Activated naive CD8-positive, alpha-beta T cell (primary cell): ENCODE results near the gene PPM1M.

Experiments used
- H3K27ac Mint-ChIP-seq: one replicate; pipeline ENCODE4 v1.8.0; 2021; ENCODE audit warnings: mixed read lengths
- H3K27me3 Mint-ChIP-seq: one replicate; pipeline ENCODE4 v1.8.0; 2021; ENCODE audit warnings: mixed read lengths
- H3K36me3 Mint-ChIP-seq: one replicate; pipeline ENCODE4 v1.8.0; 2021; ENCODE audit warnings: mixed read lengths
- H3K4me1 Mint-ChIP-seq: one replicate; pipeline ENCODE4 v1.8.0; 2021; ENCODE audit warnings: low read depth, mixed read lengths
- H3K4me3 Mint-ChIP-seq: one replicate; pipeline ENCODE4 v1.8.0; 2021; ENCODE audit warnings: mild to moderate bottlenecking, mixed read lengths
- H3K9me3 Mint-ChIP-seq: one replicate; pipeline ENCODE4 v1.8.0; 2021; ENCODE audit warnings: low read depth, mixed read lengths

PPM1M gene

GRCh38 chr3:52222319-52223221 is 23.0 kb upstream of the PPM1M start:
- peak overlapping the region; percentile 73 for H3K4me3 Mint-ChIP-seq
- peaks cover 85% of the 10 kb centered on the region for H3K4me1 Mint-ChIP-seq
- no peaks in the 10 kb centered on the region for H3K36me3 Mint-ChIP-seq
- H3K27ac Mint-ChIP-seq: peak overlapping the region; percentile 83
- H3K9me3 Mint-ChIP-seq: no peaks in the 10 kb centered on the region
- H3K27me3 Mint-ChIP-seq: no peaks in the 10 kb centered on the region

DNA sequence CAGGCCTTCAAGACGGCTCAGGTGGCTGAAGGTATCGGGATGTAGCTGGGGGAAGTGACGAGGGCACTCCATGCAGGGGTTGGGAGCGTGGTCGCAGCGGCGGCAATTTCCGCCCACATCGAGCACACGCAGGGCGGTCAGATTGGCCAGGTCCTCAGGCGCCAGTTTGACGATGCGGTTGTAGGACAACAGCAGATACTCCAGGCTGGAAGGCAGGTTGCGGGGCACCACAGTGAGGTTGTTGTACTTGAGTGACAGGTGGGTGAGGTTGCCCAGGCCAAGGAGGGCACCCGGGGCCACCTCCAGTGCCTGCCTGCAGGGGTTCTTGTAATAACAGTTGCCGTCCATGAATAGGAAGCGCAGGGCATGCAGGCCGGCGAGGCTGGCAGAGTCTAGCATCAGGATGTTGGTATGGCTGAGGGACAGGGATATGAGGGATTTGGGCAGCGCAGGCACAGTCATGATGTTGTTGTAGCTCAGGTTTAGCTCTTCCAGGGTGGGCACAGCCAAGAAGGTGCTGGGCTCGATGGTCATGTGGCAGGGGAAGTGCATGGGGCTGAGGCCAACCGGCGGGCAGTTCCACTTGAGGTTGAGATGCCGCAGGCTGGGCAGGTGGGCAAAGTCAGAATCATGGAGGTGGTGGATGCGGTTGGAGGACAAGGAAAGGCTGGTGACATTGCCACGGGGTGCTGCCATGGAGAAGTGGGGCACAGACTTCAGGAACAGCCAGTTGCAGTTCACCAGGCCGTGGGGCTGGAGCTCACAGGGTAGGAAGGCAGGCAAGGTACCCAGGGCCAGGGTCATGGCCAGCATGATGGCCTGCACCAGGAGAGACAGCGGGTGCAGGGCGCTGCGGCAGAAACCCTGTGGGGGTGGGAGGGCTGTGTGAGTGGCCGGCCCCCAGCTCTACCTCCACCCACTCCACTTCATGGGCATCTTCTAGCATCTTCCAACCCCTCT is 21.8 kb upstream of the PPM1M start:
- Mint-ChIP-seq H3K4me1 (peaks cover 78% of the 10 kb centered on the region), H3K36me3 (no peaks in the 10 kb centered on the region), H3K27me3 (no peaks in the 10 kb centered on the region), H3K9me3 (no peaks in the 10 kb centered on the region), H3K4me3 (peak overlapping the region; percentile 47), H3K27ac (peak overlapping the region; percentile 83)

- Mint-ChIP-seq H3K9me3 (no peaks in the 10 kb centered on the region), H3K27ac (peak within 1 kb of the TSS; percentile 91), H3K36me3 (no peaks in the 10 kb centered on the region), H3K4me1 (peaks cover 61% of the 10 kb centered on the region), H3K4me3 (peak within 1 kb of the TSS; percentile 57), H3K27me3 (no peaks in the 10 kb centered on the region)
These were observed 19.9 kb upstream of the PPM1M start, which contains the start of gene TLR9 for GRCh38 chr3:52225452-52226228. Gene TLR9, minus strand, starts transcription at chr3:52225645. Its CDS starts 116 bp downstream, at chr3:52225529.

- peaks cover 59% of the 10 kb centered on the region for H3K4me1 Mint-ChIP-seq
- no peaks in the 10 kb centered on the region for H3K27me3 Mint-ChIP-seq
- H3K36me3 Mint-ChIP-seq: no peaks in the 10 kb centered on the region
- H3K27ac Mint-ChIP-seq: peak overlapping the region; percentile 91
- H3K4me3 Mint-ChIP-seq: peak overlapping the region; percentile 57
- no peaks in the 10 kb centered on the region for H3K9me3 Mint-ChIP-seq
These were observed 19.2 kb upstream of the PPM1M start for GRCh38 chr3:52226229-52226817.

- no peak overlapping the region for H3K4me3 Mint-ChIP-seq
- H3K9me3 Mint-ChIP-seq: no peaks in the 10 kb centered on the region
- no peaks in the 10 kb centered on the region for H3K27me3 Mint-ChIP-seq
- peaks cover 58% of the 10 kb centered on the region for H3K4me1 Mint-ChIP-seq
- H3K36me3 Mint-ChIP-seq: no peaks in the 10 kb centered on the region
- peak overlapping the region; percentile 91 for H3K27ac Mint-ChIP-seq
These were observed 18.4 kb upstream of the PPM1M start for GRCh38 chr3:52227117-52227516.

DNA sequence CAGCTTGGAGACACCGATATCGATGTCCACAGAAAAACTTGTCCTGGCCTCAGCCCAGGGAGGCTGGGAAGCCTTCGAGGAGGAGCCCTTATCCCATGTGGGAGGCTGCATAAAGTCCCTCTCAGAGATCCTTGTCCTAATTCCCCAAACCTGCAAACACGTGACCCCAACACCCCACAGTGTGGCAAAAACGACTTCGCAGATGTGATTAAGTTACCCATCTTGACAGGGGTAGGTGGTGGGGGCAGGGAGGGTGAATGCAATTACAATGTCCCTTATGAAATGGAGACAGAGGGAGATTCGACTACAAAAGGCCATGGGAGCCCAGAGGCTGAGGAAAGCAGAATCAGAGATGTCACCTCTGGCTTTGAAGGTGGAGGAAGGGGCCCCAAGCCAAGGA is 17.8 kb upstream of the PPM1M start:
- no peaks in the 10 kb centered on the region for H3K36me3 Mint-ChIP-seq
- no peak overlapping the region for H3K4me3 Mint-ChIP-seq
- no peaks in the 10 kb centered on the region for H3K9me3 Mint-ChIP-seq

DNA sequence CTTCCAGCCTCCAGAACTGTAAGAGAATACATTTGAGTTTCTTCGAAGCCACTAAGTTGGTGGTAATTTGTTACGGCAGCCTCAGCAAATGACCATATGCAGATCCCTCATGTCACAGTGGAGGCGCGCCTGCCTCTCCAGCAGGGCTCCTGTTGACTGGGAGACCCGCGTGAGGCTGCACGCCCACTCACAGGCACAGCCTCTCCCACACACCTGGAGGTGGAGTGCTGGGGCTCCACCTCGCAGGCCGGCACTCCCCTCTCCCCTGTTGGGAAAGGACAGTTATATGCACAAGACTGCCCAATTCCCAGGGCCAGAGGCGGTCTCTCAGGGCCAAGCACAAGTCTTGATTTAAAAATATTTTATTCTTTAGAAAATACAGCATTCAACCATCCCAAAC is 17.3 kb upstream of the PPM1M start:
- Mint-ChIP-seq H3K27me3 (no peaks in the 10 kb centered on the region), H3K36me3 (no peaks in the 10 kb centered on the region), H3K4me3 (no peak overlapping the region), H3K4me1 (peaks cover 56% of the 10 kb centered on the region), H3K9me3 (no peaks in the 10 kb centered on the region), H3K27ac (peak overlapping the region; percentile 91)

More for the DNA sequence above, 17.8 kb upstream of the PPM1M start:
- Mint-ChIP-seq H3K27me3 (no peaks in the 10 kb centered on the region), H3K4me1 (peaks cover 57% of the 10 kb centered on the region), H3K27ac (peak overlapping the region; percentile 91)

- Mint-ChIP-seq H3K36me3 (no peaks in the 10 kb centered on the region), H3K4me1 (peaks cover 55% of the 10 kb centered on the region), H3K27ac (no peak overlapping the region), H3K9me3 (no peaks in the 10 kb centered on the region), H3K4me3 (no peak overlapping the region), H3K27me3 (no peaks in the 10 kb centered on the region)
These were observed 16.7 kb upstream of the PPM1M start for GRCh38 chr3:52228751-52229291.

DNA sequence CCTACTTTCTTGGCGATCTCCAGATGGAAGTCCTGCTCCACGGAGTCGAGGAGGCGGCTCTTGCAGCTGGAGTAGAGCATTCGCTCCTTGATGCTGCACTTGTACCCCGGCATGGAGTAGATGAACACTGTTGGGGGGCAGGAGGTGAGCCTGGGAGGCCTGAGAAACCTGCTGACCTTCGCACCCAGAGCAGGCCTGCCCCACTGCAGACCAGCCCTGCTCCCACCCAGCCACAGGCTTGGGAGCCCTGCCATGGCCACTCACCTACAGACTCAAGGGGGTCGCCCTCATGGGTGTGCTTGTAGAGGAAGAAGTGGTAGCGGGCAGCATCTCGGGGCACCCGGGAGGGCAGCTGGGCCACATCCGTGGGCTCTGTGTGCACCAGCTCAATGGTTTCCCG is 15.9 kb upstream of the PPM1M start:
- no peaks in the 10 kb centered on the region for H3K36me3 Mint-ChIP-seq
- peaks cover 55% of the 10 kb centered on the region for H3K4me1 Mint-ChIP-seq
- H3K27me3 Mint-ChIP-seq: no peaks in the 10 kb centered on the region
- H3K4me3 Mint-ChIP-seq: no peak overlapping the region
- no peak overlapping the region for H3K27ac Mint-ChIP-seq
- H3K9me3 Mint-ChIP-seq: no peaks in the 10 kb centered on the region

- no peak overlapping the region for H3K4me3 Mint-ChIP-seq
- H3K9me3 Mint-ChIP-seq: no peaks in the 10 kb centered on the region
- H3K36me3 Mint-ChIP-seq: no peaks in the 10 kb centered on the region
- peaks cover 55% of the 10 kb centered on the region for H3K4me1 Mint-ChIP-seq
- H3K27me3 Mint-ChIP-seq: no peaks in the 10 kb centered on the region
- peak overlapping the region; percentile 76 for H3K27ac Mint-ChIP-seq
These were observed 15.1 kb upstream of the PPM1M start for GRCh38 chr3:52230461-52230860.

DNA sequence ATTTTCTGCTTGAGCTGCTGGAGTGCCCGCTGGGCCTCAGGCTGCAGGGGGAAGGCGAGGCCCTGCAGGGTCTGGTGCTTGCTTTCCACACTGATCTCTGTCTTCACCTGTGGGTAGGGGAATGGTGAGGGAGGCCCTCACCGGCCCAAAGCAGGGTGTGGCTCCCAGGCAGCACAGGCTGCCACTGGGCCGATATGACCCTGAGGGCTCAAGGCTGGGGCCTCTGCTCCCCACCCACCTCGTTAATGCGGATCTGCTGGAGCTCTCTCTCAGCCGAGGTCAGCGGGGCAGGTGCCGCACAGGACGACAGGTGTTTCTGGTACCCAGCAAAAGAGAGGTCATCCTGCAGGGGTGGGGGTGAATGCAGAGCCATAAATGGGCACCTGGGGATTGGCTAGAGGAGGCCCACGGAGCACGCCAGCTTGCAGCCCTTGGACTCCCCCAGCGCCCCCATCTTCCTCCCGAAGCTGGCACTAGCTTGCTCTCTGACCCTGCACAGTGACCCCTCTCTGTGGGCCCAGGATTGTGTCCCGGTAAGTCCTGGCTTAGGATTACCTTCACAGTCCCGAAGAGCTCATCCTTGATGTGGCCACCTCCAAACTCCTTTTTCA is 14.6 kb upstream of the PPM1M start:
- no peaks in the 10 kb centered on the region for H3K9me3 Mint-ChIP-seq
- H3K27me3 Mint-ChIP-seq: no peaks in the 10 kb centered on the region
- peaks cover 55% of the 10 kb centered on the region for H3K4me1 Mint-ChIP-seq
- no peaks in the 10 kb centered on the region for H3K36me3 Mint-ChIP-seq
- H3K4me3 Mint-ChIP-seq: no peak overlapping the region
- H3K27ac Mint-ChIP-seq: peak overlapping the region; percentile 88

DNA sequence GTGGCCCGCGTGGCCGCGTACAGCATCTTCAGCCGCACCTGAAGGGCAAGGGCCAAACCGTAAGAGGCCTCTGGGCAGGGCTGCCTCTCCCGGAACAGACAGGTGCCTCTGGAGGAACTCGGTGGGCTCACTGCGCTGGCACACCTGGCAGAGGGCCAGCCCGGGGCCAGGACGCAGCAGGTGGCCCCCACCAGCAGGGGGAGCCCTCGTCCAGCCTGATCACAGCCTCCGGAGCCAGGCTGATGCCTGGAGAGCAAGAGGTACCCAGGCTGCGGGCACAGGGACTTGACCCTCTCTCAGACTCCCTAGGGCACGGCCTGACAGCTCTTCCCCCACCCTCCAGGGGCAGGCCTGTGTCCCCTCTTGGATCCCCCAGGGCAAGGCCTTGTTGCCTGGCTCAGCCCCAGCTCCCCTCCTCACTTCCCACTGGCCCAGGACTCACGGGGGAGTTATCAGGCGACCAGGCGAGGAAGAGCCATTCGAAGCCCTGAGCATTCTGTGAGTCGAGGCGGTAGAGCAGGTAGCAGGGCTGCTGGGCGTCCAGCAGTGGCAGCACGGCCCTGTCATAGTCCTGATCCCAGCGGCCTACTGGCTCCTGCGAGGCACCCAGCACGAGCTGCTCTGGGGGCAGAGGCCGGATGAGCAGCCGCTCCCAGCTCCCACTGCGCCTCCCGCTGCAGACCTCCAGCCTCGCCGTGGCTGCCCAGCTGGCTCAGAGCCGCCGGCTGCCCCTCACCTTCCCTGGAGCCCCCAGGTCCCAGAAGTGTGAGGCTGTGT is 13.9 kb upstream of the PPM1M start:
- Mint-ChIP-seq H3K4me1 (peaks cover 55% of the 10 kb centered on the region), H3K9me3 (no peaks in the 10 kb centered on the region), H3K27me3 (no peaks in the 10 kb centered on the region), H3K27ac (peak overlapping the region; percentile 88), H3K4me3 (peak overlapping the region; percentile 64), H3K36me3 (no peaks in the 10 kb centered on the region)
